ENCODE results near the gene SHISA7. TPM values are rescaled to one million over a fixed set of nuclear protein-coding genes. Genes with fewer than 3 reads are reported as not detected.

Gene SHISA7
- total RNA-seq, 1 donor from 2014 or later = not detected

- intact Hi-C loops (cut with DNase I) = loop anchor here (2.0 kb wide), 1 partner anchor 83 kb away; no protein-coding TSS in a partner anchor
- no peak for DNase-seq (ENCODE audit: low spot score)
Observed at GRCh38 chr19:55383279-55384130, 59.6 kb downstream of the SHISA7 start.

- DNase-seq (ENCODE audit: low spot score) = no peak
- intact Hi-C loops (cut with DNase I) = no loop called here
Observed at GRCh38 chr19:55382522-55383054, 60.5 kb downstream of the SHISA7 start.

- intact Hi-C loops (cut with DNase I) = no loop called here
- DNase-seq (ENCODE audit: low spot score) = no peak
Observed at GRCh38 chr19:55382013-55382412, 61.1 kb downstream of the SHISA7 start.

GRCh38 chr19:55379174-55379573 is 63.9 kb downstream of the SHISA7 start:
- intact Hi-C loops (cut with DNase I) = no loop called here
- DNase-seq (ENCODE audit: low spot score) = no peak

Other genes with a start within 250 kb of the SHISA7 start
- 3.7 TPM for gene PTPRH, start 233.8 kb downstream of the SHISA7 start, total RNA-seq
- gene TMEM86B, start 214.5 kb downstream of the SHISA7 start, total RNA-seq = 1.6 TPM
- gene PPP6R1, start 184.3 kb downstream of the SHISA7 start, total RNA-seq = 43.0 TPM
- 24.6 TPM for gene HSPBP1, start 163.2 kb downstream of the SHISA7 start, total RNA-seq
- 8.8 TPM for gene BRSK1, start 159.3 kb downstream of the SHISA7 start, total RNA-seq
- 0.62 TPM for gene TMEM150B, start 118.0 kb downstream of the SHISA7 start, total RNA-seq
- 6.1 TPM for gene KMT5C, start 103.4 kb downstream of the SHISA7 start, total RNA-seq
- not detected for gene COX6B2, start 88.6 kb downstream of the SHISA7 start, total RNA-seq
- gene GARIN5B, start 80.0 kb downstream of the SHISA7 start, total RNA-seq = not detected
- gene IL11, start 72.8 kb downstream of the SHISA7 start, total RNA-seq = not detected
- gene TMEM190, start 66.5 kb downstream of the SHISA7 start, total RNA-seq = not detected
- gene TMEM238, start 59.0 kb downstream of the SHISA7 start, total RNA-seq = 0.65 TPM
- 479 TPM for gene RPL28, start 57.4 kb downstream of the SHISA7 start, total RNA-seq
- gene UBE2S, start 35.5 kb downstream of the SHISA7 start, total RNA-seq = 28.4 TPM
- 50.8 TPM for gene ISOC2, start 18.3 kb upstream of the SHISA7 start, total RNA-seq
- not detected for gene C19orf85, start 21.5 kb upstream of the SHISA7 start, total RNA-seq
- 3.4 TPM for gene ZNF628, start 33.3 kb upstream of the SHISA7 start, total RNA-seq
- gene NAT14, start 41.9 kb upstream of the SHISA7 start, total RNA-seq = 6.0 TPM
- gene SSC5D, start 45.1 kb upstream of the SHISA7 start, total RNA-seq = 7.7 TPM
- gene SBK2, start 93.8 kb upstream of the SHISA7 start, total RNA-seq = 2.0 TPM
- gene SBK3, start 102.2 kb upstream of the SHISA7 start, total RNA-seq = 6.7 TPM
- gene ZNF579, start 137.5 kb upstream of the SHISA7 start, total RNA-seq = 12.2 TPM
- gene FIZ1, start 156.2 kb upstream of the SHISA7 start, total RNA-seq = 19.4 TPM
- gene ZNF524, start 157.0 kb upstream of the SHISA7 start, total RNA-seq = 13.7 TPM
- 15.7 TPM for gene ZNF865, start 162.3 kb upstream of the SHISA7 start, total RNA-seq
- gene ZNF784, start 181.3 kb upstream of the SHISA7 start, total RNA-seq = 10.9 TPM
- 29.0 TPM for gene ZNF580, start 197.7 kb upstream of the SHISA7 start, total RNA-seq
- 6.5 TPM for gene ZNF581, start 200.3 kb upstream of the SHISA7 start, total RNA-seq
- 15.9 TPM for gene CCDC106, start 204.9 kb upstream of the SHISA7 start, total RNA-seq
- 80.4 TPM for gene U2AF2, start 211.7 kb upstream of the SHISA7 start, total RNA-seq
- 193 TPM for gene EPN1, start 231.9 kb upstream of the SHISA7 start, total RNA-seq

Data from cardiac septum (tissue), 1 donor.